Measurements from ENCODE around the gene TSHZ2. TPM values are rescaled to one million over a fixed set of nuclear protein-coding genes. Genes with fewer than 3 reads are reported as not detected.

The TSHZ2 gene
- total RNA-seq, 1 donor from 2014 or later = 0.27 TPM

GRCh38 chr20:53159160-53159559, 187.0 kb downstream of the TSHZ2 start:
- no peak for DNase-seq (ENCODE audit: low read depth)

- no peak for DNase-seq (ENCODE audit: low read depth)
Measured at GRCh38 chr20:53161073-53161472, 188.9 kb downstream of the TSHZ2 start.

DNA sequence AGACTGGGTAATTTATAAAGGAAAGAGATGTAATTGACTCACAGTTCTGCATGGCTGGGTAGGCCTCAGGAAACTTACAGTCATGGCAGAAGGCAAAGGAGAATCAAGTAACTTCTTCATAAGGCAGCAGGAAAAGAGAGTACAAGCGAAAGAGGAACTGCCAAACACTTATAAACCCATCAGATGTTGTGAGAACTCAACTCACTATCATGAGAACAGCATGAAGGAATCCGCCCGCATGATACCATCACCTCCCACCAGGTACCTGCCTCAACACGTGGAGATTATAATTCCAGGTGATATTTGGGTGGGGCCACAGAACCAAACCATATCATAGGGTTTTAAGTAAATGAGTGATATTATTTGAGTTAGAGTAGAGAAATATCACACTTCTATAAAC, 189.3 kb downstream of the TSHZ2 start:
- no peak for DNase-seq (ENCODE audit: low read depth)

DNA sequence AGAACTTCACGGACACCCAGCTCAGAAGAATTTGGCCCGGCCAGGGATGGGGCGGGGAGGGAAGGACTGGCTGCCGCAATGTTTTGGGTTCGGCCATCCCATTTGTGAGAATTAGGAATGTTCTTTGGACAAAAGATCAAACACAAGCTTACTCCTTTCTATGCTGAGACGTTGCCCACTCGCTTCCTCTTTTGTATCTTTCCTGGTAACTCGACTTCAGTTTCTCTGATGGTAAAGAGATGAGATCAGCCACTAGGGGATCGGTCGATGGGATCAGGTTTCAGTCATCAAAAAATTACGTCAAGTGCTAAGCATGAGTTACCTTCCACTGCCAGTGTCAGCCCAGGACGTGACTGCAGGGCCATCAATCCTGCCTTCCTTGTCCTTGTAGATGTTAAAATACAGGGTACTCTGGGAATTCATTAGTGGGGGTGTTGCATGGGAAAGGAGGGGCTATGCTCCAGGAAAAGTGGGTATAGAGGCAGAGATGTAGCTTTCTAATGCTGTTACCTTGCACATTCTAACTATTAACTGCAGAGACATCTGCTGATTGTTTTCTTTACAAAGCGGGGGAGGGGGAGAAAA, 190.2 kb downstream of the TSHZ2 start:
- DNase-seq (ENCODE audit: low read depth) = peak; percentile 3

DNA sequence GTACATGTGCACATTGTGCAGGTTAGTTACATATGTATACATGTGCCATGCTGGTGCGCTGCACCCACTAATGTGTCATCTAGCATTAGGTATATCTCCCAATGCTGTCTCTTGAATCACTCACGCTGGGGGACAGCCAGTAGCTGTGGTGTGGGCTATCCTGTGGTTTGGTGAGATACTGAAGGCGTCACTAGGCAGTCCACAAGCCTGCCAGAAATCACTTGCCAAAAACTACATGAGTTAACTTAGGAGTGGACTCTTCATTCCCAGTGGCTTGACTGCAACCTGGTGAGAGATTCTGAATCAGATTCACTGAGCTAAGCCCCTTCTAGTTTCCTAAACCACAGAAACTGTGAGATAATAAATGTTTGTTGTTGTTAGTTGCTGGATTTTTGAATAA, 191.3 kb downstream of the TSHZ2 start:
- peak; percentile 19 for DNase-seq (ENCODE audit: low read depth)

GRCh38 chr20:53164072-53164471, 191.9 kb downstream of the TSHZ2 start:
- no peak for DNase-seq (ENCODE audit: low read depth)

GRCh38 chr20:53165452-53165851, 193.3 kb downstream of the TSHZ2 start:
- no peak for DNase-seq (ENCODE audit: low read depth)

DNA sequence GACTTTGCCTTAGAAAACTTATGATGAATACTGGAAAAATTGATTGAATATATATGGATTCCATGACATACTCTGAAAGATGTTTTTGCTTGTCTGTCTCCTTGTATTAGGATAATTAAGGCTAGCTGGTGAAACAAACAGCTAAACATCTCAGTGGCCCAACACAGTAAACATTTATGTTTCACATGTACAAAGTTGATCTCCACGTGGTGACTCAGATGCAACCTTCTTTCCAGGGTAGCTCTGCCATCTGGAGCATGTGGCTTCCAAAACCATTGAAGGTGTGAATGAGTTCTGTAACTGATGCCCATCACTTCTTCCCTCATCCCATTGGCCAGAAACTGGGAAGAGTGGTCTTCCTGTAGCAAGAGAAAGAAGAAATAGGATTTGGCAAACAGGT, 196.3 kb downstream of the TSHZ2 start:
- no peak for DNase-seq (ENCODE audit: low read depth)

DNA sequence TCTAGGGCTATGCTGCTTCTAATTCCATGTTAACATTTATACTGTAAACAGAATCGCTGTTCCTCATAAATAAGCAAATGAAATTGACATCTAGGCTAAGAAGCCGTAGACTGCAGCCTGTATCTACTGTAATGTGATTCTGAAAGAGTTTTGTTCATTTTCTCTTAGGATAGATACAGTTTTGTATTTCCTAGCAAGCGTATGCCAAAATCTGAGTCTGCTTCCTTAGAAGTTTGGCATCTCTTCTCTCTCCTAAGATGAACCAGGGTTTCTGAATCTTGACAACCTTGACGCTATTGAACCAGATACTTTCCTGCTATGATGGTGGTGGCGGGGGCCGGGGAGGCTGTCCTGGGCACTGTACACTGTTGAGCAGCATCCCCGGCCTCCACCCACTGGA, 198.0 kb downstream of the TSHZ2 start:
- no peak for DNase-seq (ENCODE audit: low read depth)

DNA sequence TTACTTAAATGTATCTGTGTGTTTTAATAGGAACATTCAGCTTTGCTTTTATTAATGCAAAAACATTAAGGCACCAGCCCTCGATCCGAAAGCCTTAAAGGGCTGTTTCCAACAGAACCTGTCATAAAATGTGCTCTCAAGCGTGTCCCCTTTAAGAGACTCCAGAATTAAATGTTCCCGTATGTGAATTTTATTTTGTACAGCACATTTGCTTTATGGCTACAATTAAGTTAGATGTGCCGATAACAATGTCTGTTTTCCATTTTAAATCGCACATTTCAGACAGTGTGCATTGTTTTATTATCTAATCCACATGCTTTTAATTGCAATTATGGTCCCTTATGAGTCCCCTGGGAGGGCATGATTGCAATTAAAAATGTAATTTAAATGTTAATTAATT, 198.9 kb downstream of the TSHZ2 start:
- no peak for DNase-seq (ENCODE audit: low read depth)

DNA sequence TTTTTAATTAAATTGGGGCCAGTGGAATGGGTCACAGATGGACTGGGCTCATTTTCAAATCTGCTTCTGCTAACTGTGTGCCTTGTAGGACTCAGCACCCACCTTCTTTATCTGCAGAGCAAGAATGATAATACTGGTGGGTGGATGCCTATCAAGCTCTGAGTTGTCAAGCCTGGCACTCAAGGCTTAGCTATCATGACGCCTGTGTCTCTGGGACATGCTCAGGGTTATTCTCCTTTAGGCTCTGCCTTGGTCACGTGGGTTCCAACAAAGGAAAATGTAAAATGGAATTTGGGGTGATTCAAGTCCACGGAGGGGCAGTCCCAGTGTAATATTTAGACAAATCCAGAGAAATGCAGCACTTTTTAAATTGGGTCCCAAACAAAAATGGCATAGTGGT, 202.3 kb downstream of the TSHZ2 start:
- DNase-seq (ENCODE audit: low read depth) = no peak

- DNase-seq (ENCODE audit: low read depth) = no peak
Measured at GRCh38 chr20:53175135-53175780, 203.1 kb downstream of the TSHZ2 start.

DNA sequence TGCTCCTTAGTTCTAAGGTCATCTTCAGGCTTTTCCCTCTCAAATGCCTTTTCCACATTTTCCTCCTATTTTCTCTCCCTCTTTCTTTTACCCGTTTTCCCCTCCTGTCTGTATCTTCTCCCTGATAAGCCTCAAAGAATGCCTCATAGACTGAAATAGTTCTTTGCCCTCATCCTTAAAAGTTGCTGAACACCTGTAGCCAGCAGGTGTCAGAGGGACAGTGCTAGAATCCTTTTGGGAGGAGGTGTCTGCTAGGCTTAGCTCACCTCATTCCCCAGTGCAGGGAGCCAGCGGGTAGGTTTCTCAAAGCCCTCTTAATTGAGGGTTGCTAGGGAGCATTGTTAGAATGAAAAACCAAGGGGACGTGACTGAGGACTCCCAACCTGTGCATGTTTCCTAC, 204.0 kb downstream of the TSHZ2 start:
- DNase-seq (ENCODE audit: low read depth) = no peak

DNA sequence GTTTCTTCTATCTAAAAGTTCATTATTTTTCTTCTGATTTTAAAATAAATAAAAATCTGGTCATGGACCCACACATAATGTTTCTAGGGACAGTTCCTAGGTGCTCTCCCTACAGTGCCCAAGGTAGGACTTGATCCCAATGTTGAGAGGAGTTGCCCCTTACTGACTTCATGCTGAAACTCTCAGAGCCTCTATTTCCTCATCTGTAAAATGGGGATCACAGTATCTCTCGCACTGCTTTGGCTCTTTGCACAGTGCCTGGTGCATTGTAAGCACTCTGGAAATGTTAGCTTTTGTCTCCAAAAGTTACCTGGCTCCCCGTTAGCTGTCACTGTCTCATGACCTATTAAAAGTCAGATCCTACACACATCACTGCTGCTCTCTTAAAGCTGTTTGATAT, 205.5 kb downstream of the TSHZ2 start:
- no peak for DNase-seq (ENCODE audit: low read depth)

DNA sequence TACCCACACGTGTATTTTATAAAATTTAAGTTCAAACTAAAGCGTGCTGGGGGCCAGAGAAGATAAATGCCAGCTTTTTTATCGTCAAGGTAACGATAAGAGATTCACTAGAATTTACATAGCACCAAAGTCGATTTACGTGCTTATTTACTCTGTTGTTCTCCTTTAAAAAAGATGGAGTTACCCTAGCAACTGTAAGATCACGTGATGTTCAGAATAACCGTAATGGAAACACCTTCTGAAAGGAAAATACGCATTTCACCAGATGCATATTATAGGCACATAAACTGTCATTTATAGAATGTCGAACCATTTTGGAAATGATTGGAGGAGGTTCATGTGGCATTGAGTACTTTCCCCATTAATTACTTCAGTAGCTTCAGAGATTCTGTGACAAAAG, 207.6 kb downstream of the TSHZ2 start:
- no peak for DNase-seq (ENCODE audit: low read depth)

GRCh38 chr20:53180928-53181362, 208.8 kb downstream of the TSHZ2 start:
- DNase-seq (ENCODE audit: low read depth) = no peak

DNA sequence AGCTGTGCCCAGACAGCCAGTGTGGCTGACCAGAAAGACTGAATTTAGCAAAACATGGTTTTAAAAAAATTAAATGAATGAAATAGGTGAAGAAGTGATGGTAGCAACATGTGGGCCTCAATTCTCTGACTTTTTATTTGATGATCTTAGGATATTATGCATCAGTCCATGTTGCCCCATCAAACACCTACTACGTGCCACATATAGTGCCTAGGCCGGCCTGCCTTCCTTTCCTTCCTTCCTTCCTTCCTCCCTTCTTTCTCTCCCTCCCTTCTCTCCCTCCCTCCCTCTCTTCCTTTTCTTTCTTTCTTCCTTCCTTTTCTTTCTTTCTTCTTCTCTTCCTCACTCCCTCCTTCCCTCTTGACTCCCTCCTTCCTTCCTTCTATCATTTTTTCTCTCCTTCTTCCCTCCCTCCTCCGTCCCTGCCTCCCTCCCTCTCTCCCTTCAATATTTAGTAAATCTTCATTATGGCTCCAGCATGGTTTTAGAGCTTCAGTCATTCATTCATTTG, 209.8 kb downstream of the TSHZ2 start:
- DNase-seq (ENCODE audit: low read depth) = no peak

DNA sequence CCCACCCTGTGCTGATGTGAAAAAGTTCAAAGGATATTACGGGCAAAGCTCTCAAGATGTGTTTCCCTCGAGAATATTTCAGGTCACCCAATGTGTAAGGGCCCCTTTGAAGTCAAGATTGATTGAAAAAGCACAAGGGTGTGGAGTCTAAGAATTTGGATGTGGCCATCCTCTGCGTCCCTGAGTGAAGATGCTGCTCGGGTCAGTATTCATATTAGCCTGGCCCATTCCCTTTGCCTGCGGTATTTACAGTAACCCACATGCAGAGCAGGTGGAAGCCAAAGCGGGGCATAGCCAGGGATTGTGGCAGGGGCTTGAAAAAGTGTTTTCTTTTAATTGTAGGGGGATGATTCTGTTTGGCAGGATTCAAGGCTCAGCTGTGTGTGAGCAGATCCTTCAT, 211.0 kb downstream of the TSHZ2 start:
- no peak for DNase-seq (ENCODE audit: low read depth)

DNA sequence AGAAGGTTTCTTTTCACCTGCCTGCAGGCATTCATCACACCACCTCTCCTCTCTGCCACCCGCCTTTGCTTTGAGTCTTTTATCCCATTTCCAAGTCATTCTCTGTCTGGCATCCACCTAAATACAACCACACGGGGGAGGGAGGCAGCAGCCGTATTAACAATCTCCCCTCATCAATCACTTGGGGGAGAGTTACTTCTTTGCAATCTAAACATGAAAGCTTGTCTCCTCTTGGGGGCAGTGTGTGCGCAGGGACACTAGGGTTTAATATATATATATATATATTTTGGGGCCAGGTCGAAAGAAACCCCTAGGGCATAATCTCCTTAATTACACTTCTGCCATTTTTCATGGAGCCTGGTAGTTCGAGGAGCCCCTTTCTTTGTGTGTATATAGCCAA, 214.5 kb downstream of the TSHZ2 start:
- DNase-seq (ENCODE audit: low read depth) = no peak

GRCh38 chr20:53187392-53188068, 215.4 kb downstream of the TSHZ2 start:
- peak; percentile 1 for DNase-seq (ENCODE audit: low read depth)

- DNase-seq (ENCODE audit: low read depth) = no peak
Measured at GRCh38 chr20:53190225-53190624, 218.1 kb downstream of the TSHZ2 start.

GRCh38 chr20:53191957-53192356, 219.8 kb downstream of the TSHZ2 start:
- no peak for DNase-seq (ENCODE audit: low read depth)
